T-helper 1 cell (primary cell): Measurements from ENCODE around the gene AIRE.

Source experiments
- DNase-seq, 5 donors: peaks; one replicate each; pipeline ENCODE4 v3.0.0-alpha.2; 2012 to 2020

AIRE gene

DNA sequence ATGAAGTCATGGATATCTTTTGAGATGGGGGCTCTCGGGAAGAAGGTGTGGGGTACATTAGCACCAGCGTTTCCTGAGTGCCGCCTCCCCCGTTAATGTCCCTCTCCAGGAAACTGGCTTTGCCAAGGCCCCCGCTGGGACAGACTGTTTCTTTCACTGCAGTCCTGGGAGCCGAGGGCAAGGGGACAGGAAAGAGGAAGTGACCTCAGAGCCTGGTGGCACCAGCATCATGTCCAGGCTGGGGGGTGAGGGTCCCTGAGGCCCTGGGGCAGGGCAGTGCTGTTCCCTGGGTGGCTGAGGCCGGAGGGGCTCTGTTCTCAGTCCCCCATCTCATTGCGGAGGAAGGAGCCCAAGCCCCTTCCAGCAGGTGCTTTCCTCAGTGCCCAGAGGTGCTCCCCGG lies 20.0 kb downstream of the AIRE start:
- no peak for DNase-seq

DNA sequence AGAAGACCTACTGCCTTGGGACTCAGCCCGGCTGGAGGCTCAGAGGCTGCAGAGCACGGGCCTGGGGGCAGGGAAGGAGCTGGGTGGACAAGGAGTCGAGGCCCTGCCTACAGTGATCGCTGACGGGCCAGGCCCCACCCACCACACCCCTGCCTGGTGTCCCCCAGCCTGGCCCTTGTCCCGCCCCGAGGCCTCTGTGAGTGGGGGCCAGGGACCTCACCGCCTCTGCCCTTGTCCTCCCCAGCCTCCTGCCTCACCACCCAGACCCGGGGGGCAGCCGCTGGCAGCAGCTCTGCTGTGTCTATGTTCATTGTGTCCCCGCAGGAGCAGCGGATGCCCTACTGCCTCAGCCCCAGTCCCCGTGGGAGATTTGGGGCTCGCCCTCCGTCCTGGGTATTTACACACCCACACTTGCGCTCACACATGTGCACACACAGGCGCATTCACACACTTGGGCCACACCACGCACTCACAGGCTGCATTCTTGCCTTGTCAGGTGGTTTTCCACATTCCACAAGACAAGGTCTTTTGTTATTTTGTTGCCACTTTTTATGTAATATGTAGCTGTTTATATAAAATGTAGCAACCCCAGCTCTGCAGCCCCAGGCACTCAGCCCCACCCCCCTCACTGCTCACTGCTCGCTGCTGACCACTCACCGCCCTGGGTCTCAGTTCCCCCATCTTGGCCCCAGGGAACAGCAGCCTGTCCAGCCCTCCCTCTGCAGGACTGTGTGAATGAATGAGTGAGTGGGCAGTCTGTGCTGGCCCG lies 21.4 kb downstream of the AIRE start:
- no peak for DNase-seq

DNA sequence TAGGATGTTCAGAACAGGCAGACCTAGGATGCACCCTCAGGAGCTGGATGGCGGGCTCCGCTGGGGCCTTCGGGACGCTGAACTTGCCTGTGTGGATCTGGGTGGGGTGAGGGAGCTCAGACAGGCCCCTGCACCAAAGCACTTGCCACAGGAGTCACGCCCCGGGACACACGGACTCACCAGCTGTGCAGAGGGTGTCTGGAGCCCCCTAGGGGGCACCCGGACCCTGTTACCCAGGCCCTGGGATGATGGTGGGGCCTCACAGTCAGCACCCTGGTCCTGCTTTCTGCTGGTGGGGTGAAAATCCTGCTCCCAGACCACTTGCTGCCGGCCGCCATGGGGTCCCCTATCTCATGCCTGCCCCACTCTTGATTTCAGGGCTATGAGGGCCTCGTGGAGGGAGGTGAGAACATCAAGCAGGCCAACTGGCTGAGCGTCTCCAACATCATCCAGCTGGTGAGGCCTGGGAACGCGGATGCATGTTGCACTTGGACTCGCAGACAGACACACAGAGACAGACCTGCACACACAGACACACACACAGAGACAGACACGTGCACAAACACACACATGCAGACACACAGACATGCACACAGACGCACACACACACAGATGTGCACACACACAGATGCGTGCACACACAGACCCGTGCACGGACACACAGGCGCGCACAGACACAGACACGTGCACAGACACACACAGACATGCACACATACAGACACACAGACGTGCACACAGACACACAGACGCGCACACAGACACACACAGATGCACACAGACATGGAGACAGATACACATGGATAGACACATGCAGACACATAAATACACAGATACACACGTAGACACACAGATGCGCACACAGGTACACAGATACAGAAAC lies 25.2 kb downstream of the AIRE start:
- DNase-seq = no peak

DNA sequence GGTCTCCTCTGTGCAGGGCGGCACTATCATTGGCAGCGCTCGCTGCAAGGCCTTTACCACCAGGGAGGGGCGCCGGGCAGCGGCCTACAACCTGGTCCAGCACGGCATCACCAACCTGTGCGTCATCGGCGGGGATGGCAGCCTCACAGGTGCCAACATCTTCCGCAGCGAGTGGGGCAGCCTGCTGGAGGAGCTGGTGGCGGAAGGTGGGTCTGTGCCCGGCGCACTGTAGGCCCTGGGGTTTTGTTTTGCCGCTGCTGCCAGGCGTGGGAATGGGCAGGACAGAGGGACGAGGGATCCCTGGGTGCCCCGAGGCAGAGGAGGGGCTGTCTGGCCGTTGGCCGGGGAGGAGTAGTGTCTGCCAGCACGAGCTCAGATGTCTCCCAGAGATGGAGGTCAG lies 26.4 kb downstream of the AIRE start:
- no peak for DNase-seq

DNA sequence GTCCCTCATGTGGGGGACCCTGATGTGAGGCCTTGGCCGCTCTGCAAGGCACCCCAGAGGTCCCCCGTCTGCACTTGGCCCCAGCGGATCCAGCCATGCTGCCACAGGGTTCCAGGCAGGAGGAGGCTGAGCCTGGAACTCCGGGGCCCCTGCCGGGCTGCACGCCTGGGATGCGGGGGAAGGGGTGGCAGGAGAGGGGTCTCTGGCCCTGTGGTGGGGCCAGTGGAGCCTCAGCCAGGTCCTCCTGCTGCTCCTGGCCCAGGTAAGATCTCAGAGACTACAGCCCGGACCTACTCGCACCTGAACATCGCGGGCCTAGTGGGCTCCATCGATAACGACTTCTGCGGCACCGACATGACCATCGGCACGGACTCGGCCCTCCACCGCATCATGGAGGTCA lies 27.0 kb downstream of the AIRE start:
- DNase-seq = no peak

DNA sequence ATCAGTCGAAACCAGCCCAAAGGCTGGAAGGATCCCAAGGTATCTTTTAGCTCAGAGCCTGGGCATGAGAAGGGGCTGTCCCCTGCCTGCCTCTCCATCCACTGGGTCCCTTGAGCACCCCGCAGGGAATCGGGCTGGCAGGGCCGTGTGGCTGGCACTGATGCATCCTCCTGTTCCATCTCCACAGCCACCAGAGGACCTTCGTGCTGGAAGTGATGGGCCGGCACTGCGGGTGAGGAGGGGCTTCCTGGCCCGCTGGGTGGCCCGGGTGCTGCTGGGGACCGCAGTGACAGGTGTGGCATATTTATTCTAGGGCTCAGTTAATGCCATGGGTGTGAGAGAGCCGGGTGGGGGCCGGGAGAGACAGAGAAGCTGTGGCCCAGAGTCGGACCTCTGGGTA lies 27.8 kb downstream of the AIRE start:
- DNase-seq = no peak

DNA sequence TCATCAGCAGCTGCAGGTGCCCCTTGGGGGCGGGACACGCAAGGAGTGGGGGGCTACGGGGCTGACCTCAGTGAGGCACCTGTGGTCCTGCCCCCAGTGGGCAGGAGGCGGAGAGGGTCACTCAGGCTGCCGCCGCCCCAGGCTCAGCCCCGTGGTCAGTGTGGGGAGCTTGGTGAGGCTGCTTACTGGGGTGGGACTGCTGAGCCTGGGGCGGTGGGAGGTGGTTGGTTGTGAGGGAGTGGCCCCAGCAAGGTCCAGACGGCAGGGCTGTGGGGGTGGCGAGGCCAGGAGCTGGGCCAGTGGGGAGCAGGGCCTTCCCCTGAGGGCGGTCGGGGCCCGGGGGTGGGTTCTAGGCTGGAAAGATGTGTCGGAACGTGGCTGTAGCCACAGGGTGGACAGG lies 28.5 kb downstream of the AIRE start:
- DNase-seq = no peak

DNA sequence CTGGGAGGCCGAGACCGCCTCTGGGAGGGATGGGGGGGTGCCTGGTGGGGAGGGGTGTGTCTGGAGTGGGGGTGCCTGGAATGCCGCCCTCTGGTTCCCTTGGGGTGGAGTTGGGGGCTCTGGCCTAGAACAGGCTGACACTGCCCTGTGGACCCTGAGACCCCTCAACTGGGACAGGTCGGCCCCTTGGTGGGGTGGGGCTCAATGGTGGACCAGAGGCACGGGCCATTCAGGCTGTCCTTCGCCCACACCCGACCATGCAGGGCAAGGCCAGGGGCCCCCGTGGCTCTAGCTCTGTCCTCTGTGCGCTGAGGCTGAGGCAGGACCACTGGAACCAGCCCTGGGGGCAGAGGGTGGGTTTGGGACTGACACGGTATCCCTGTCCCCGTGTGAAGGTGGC lies 28.9 kb downstream of the AIRE start:
- no peak for DNase-seq

DNA sequence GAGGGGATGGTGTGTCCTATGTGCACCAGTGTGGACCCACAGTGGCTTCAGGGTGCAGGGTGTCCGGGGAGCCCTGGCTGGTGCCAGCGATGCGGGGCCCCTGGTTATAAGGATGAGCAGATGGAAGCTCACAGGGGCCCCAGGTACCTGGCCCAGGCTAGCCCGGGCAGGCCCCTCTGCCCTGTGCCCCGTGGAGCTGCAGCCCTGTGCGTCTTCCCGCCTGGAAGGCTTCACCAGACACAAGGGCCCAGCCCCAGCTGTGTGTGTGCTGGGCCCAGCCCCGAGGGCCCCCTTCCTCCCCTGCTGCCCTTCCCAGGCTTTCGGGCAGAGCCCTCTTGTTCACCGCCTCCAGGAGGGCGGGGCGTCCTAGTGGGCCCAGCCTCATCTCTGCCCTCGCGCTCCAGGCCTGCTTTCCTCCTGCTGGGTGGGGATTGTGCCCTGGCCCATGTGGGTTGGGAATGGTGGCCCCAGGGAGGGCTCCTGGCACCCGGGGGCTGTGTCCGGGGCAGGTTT lies 30.1 kb downstream of the AIRE start:
- no peak for DNase-seq

DNA sequence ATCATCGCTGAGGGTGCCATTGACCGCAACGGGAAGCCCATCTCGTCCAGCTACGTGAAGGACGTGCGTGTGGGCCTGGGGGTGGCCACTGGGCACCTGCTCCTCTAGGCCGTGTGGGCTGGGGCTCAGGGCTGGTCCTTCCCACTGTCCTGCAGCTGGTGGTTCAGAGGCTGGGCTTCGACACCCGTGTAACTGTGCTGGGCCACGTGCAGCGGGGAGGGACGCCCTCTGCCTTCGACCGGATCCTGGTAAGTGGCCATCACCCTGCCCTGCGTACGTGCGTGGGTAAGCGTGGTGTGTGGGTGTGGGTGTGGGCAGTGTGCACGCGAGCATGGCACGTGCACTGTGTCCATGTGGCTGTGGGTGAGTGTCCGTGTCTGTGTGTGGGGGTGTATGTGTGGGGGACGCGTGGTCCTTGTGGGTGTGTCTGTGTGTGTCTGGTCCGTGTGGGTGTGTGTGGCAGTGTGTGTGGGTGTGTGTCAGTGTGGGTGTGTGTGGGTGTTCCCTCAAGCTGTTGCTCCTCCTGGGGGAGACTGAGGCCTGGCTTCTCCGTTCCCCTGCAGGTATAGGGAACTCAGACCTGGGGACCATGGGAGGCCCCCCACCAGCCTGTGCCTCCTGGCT lies 30.7 kb downstream of the AIRE start:
- no peak for DNase-seq

DNA sequence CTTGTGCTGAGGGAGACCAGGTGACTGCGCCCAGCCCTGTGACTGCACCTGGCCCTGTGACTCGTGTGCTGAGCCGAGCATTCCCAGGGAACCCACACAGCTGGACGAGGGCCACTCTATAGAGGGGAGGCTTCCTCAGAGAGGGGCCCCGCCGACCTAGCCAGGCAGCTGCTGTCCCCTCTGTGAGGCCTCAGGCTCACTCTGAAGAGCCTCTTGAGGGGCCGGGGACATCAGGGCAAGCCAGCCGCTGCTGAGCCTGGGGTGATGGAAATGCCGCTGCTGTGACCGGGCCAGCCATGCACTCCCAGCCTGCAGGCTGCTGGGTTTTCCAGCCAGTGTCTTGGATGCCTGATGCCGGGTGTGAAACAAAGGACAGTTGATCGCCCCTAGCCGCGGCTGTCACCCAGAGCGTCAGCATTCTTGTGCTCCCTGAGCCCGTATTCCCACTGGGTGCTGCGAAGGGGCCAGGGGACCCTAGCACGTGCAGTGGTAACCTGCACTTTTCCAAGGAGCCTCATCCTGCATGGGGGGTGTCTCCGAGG lies 31.6 kb downstream of the AIRE start:
- no peak for DNase-seq

DNA sequence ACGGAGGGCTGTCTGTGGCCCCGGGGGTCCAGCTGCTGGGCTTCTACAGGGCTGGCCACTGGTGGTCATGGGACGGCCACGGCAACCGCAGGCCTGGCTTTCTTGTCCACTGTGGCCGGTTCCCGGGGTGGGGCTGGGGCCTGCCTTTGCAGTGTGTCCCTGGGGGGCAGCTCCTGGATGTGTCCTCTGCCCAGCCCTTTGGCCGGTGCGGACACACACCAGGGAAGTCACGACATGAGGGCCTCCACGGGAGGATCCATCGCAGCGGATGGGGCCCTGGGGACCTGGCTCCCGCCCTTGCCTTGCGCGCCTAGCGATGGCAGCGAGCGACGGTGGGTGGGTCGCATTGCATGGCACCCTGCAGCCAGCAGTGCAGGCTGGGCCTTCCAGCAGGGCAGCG lies 32.2 kb downstream of the AIRE start:
- no peak for DNase-seq

DNA sequence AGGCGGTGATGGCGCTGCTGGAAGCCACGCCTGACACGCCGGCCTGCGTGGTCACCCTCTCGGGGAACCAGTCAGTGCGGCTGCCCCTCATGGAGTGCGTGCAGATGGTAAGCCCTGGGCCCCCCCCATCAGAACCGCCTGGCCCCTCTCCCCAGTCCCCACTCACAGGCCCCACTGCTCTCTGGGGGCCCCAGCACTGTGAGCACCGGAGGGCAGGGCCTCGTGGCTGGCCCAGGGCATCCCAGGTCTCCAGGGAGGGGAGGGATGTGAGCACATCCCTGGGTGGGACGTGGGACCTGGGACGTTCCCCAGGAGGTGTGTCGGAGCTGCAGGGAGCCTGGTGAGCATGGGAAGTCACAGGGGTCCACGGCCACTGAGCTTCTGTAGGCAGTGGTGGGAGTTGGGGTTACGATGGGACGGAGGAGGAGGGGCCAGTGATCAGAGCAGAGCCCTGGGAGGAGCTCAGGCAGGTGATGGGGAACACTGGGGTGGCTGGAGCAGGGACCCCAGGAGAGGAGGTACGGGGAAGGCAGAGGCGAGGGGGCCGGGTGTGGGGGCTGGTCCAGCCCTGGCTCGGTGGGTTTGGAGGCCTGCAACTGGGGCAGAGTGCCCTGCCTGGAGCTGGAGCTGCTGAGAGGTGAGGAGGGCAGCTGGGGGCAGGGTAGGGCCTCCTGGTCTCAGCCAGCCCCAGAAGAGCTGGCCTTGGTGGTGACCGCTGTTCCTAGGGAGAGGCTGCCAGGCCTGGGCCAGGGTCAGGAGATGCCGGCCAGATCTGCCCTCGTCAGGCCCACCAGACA lies 33.0 kb downstream of the AIRE start:
- no peak for DNase-seq

DNA sequence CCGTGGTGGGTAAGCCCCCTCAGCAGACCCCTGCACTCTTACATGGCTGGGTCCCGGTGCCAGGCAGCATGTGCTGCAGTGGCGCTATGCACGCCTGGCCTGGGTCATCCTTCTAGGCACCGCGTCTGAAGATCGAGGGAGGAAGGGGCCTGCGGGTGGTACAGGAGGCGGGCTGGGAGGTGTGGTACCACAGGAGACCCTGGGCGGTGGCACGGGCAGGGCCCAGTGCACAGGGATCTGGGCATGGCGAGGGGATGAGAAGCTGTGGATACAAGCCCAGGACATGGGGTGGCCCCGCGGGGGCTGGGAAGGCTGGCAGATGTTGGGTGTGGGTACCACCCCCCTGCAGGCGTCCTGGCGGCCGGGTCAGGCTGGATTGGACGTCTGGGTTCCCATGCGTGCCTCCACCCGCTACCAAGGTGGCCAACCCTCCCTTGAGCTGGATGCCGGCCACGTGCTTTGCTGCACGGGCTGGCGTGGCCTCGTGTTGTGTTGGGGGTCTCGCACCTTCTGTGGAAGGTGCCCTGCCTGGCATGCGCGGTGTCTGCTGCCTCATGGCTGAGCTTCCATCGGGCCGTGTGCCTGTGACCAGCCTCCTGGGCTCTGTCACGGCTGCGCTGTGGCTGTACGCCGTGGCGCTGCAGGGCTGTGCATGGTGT lies 33.9 kb downstream of the AIRE start:
- no peak for DNase-seq

DNA sequence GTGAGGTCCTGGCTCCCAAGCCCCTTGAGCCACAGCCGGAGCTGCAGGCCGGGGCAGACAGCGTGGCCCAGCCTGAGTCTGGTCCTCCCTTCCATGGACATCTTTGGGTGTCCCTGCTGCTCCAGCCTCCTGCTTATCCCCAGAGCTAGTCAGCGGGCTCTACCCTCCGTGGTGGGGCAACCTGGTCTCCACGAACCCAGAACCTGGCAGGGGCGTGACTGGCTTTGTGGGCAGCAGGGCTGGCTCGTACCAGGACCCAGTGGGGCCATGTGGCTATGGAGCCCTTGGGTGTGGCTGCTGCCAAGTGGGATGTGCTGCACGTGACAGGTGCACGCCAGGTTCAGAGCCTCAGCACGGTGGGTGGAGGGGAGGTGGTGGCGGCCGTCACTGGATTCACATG lies 35.2 kb downstream of the AIRE start:
- DNase-seq = no peak

DNA sequence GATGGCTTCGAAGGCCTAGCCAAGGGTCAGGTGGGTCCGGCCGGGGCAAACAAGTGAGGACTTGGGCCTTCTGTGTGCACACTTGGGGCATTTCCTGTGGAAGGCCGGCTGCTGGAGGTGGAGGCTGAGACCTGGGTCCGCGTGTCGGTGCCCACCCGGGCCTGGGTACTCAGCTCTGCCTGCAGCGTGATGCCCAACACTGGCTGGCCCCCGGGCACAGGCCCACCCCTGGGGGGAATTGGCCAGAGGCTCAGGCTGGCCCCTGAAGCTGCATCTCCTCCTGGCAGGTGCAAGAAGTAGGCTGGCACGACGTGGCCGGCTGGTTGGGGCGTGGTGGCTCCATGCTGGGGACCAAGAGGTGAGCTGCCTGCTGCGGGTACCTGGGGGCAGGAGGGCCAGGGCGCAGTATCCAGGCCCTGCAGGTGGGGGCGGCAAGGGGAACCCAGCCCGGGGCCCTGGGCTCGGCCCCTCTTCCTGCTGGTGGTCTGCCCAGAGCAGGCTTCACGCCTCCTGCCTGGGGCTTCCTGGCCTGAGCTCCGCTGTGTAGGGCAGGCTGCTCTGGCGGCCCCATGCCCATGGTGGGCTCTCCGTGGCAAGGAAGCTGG lies 36.3 kb downstream of the AIRE start:
- no peak for DNase-seq

DNA sequence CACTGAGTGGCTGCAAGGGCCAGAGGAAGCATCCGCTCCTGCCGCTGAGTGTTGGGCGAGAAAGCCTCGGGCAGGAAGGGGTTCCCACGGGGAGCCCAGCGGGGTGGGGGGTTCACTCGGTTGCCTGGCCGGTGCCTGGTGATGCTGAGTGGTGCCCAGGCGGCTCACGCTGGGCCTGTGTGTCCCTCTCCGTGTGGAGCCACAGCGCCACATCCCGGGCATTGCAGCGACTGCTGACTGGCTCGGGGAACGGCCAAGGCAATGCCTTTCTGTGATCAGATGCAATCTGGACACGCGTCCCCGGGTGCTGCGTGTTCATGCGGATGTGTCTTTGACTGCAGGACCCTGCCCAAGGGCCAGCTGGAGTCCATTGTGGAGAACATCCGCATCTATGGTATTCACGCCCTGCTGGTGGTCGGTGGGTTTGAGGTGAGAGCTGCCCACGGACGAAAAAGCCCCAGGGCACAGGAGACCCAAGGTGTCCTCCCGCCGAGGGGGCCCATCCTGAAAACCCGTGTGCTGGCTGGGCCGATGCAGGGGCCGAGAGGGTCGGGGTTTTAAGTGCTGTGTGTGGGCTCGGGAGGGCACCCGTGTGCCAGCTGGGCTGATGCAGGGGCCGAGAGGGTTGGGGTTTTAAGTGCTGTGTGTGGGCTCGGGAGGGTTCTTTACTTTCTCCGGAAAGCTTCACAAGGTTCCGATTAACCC lies 37.1 kb downstream of the AIRE start:
- no peak for DNase-seq

DNA sequence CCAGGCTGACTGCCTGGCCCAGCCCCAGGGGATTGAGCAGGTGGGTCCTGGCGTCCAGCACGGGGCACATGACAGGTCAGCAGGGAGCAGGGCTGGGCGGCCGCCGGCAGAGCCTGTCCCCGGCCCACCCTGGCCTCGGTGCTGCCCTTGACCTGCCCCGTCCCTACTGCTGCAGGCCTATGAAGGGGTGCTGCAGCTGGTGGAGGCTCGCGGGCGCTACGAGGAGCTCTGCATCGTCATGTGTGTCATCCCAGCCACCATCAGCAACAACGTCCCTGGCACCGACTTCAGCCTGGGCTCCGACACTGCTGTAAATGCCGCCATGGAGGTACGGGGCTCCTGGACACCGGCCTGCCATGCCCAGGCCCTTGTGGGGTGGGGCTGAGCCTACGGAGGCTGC lies 37.9 kb downstream of the AIRE start:
- DNase-seq = no peak

DNA sequence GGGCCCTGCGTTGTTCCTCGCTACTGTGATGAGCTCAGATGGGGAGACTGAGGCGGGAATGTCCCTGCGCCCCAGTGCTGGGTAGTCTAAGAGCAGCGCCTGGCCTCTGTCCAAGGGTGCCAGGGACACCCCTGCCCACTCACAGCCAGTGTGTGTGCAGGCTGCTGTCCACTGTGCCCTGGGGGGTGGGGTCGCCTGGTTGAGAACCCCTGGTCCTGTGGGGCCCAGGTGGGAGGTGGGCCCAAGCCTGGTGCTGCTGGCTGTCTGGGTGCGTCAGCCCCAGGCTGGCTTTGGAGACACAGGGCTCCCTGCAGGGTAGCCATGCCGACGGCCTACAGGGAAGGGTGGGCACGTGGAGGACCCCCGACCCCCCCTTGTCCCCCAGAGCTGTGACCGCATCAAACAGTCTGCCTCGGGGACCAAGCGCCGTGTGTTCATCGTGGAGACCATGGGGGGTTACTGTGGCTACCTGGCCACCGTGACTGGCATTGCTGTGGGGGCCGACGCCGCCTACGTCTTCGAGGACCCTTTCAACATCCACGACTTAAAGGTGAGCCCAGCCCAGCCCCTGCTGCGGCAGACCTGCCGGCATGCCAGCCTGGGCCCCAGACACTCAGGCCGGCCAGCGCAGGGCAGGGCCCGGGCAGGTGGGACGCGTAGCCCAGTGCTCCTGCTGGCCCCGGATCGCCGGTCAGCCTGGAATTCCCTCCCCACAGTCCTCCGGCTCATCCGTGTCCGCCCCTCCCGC lies 38.6 kb downstream of the AIRE start:
- no peak for DNase-seq

DNA sequence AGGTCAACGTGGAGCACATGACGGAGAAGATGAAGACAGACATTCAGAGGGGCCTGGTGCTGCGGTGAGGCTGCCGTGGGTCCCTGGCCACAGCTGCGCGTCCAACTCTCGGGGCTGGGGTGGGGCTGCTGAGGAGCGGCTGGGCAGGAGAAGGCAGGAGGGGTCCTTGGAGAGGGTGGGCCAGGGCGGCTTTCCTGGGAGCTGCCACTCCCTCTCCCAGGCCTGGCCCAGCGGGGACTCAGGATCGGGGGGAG lies 39.1 kb downstream of the AIRE start:
- no peak for DNase-seq
